ENCODE data around the gene IGFBP7.

The IGFBP7 gene

GRCh38 chr4:57109847-57110639, at the start of gene IGFBP7:
TSS of gene IGFBP7 (minus strand) at chr4:57110385. CDS start at chr4:57110351, 34 bp downstream.
- no peak for DNase-seq (ENCODE audit: low read depth)

DNA sequence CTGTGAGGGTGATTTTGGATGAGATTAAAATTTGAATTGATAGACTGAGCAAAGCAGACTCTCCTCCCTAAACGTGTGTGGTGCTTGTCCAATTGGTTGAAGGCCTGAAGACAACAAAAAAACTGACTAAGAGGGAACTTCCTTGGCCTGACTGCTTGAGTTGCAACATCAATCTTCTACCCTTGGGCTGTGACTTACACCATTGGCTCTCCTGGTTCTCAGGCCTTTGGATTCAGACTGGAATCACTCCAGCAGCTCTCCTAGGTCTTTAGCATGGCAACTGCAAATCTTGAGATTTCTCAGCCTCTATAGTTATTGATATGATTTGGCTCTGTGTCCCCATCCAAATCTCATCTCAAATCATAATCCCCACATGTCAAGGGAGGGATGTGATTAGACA, 49.7 kb upstream of the IGFBP7 start:
- DNase-seq (ENCODE audit: low read depth): no peak

DNA sequence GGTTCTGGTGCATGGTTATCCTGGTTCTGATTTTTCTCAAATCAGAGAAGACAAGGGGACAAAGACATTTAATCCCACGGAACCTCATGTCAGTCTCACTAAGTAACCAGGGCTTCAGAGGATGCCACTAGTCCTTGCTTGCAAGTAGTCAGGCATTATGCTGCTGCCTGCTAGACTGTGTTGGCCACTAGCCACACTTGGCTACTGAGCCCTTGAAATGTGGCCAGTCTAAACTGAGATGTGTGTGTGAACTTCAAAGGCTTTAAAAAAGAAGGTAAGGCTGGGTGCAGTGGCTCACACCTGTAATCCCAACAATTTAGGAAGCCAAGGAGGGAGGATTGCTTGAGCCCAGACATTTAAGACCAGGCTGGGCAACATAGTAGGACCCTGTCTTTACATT, 48.6 kb upstream of the IGFBP7 start:
- no peak for DNase-seq (ENCODE audit: low read depth)

GRCh38 chr4:57158221-57158620, 48.0 kb upstream of the IGFBP7 start:
- no peak for DNase-seq (ENCODE audit: low read depth)

- no peak for DNase-seq (ENCODE audit: low read depth)
Measured at GRCh38 chr4:57157596-57158137, 47.5 kb upstream of the IGFBP7 start.

DNA sequence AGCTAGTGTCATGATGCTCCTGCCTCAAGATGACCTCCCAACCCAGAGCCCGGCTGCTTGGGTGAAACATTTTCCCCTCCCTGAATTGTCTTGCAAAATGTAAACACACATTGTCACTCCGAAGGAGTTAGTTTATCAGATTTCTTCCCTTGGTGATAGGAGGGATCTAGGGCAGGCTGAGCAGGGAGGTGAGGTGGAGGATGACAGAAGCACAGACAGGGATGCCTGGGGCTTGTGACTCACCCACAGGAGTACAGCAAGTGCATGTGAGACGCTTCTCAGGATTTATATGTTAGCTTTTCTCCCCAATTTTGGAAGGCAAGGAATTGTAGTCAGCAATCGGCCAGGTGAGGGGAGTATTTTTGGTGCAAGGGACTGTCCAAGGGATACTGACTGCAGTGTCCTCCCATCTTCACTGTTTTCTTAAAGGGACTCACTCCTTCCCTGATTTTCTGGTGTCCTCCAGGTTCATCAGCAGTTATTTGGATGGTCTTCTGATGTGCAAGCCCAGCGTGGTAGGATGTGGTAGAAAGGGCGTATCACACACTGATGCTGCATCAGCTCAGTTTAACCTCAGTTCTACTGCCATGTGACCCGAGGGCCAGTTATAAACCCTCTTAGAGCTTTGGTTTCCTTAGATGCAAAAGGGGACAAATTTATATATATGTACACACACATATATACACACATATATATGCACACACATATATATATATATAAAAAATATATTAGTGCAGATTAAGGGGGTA, 46.2 kb upstream of the IGFBP7 start:
- no peak for DNase-seq (ENCODE audit: low read depth)

DNA sequence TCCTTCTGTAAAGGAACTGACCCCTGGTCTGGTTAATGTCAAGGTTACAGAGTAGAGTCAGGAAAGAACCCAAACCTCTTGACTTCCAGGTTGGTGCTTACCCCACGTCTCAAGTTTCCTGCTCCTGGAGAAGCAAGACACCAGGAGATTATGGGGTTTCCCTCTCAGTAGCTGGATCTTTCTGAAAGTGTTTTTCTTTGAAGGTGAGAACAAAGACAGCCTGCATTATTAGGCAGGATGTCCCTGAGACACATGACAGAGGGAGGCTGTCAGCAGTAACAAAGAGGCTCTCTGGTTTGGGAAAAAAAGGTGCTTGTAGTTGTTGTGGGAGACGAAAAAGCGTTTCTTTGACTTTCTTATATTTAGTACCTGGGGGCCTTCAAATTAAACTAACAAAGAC, 44.7 kb upstream of the IGFBP7 start:
- DNase-seq (ENCODE audit: low read depth): no peak

- no peak for DNase-seq (ENCODE audit: low read depth)
Measured at GRCh38 chr4:57154191-57154590, 44.0 kb upstream of the IGFBP7 start.

GRCh38 chr4:57153207-57153606, 43.0 kb upstream of the IGFBP7 start:
- no peak for DNase-seq (ENCODE audit: low read depth)

DNA sequence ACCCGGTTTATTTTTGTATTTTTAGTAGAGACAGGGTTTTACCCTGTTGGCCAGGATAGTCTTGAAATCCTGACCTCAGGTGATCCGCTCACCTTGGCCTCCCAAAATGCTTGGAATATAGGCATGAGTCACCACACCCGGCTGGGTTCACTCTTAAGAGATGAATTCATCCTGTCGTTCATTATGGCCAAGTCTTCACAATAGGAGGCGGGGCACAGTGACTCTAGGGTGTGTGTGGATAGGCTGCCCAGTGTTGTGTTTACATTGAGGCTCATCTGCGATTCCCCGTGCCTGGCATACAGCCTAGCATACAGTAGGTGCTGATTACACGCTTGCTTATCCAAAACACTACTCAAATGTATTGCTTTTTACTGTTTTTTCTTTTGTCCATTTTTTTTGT, 41.3 kb upstream of the IGFBP7 start:
- no peak for DNase-seq (ENCODE audit: low read depth)

GRCh38 chr4:57149833-57150232, 39.6 kb upstream of the IGFBP7 start:
- DNase-seq (ENCODE audit: low read depth): no peak

DNA sequence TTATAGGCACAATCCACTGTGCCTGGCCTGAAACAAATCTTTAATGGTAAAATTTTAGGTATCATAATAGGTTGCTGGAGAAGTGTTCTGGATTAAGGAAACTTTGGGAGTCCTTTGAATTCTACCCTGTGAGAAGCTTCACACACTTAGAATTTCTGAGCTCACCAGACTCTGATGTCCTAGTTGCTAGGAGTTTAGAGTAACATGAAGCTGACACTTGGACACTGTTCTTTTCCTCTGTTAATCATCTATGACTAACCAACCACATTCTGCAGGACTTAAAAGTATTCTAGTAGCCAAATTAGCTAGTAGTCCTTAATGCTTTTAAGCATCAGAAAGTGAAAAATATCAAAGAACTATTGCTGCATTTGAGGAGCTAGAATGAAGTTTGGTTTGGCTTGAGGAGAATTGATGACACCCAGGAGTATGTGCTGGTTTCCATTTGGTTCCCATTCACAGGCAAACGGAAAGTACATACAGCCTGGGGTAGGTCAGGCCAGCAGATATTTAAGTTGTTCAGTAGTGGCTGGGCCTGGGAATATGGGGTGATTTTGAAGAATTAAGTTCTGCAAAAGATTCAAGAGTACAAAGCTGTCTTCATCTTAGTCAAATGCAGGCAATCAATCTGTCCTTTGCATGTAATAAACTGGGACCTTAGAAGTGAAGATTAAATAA, 38.8 kb upstream of the IGFBP7 start:
- no peak for DNase-seq (ENCODE audit: low read depth)

DNA sequence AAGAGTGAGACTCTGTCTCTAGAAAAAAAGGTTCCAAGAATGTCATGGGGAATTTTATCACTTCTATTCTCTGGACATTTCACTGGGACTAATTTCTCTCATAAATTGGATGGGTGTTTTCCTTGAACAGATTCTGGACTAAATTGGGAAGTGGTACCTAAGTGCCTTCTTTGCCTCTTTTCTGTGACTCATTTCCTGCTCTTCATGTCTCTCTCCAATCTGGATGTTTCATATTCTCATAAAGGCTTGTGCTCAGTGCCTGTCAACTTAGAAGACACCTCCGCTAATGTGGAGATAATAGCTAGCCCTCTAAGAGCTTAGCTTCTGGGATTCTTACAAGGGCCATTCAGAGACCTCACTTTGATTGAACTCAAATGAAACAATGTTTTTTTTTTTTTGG, 38.0 kb upstream of the IGFBP7 start:
- no peak for DNase-seq (ENCODE audit: low read depth)

DNA sequence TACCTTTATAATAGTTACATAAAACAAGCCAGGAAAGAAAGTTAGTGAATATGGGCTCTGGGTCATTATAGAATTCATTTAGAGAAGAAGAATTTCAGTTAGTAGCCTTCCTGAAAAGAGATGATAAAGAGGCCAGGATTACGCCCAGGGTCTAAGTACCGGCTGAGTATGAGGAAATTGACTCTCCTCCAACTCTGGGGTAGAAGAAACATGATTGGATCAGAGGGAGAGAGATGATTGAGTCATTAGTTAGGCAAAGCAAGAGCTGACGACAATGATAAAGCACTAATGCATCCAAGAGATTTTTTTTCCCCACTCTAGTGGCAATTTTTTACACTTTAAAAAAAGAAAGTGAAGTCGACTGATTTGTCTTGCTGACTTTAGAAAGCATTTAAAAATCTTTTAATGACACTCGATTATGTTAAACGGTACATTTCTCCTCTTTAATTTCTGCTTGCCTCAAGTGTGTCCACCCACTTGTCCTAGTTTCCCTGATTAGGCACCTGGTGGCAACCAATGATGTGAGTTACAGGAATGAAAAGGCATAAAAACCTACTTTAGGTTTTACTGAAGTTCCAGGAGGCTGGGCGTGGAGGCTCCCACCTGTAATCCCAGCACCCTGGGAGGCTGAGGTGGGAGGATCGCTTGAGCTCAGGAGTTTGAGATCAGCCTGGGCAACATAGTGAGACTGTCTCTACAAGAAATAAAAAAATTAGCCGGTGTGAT, 37.3 kb upstream of the IGFBP7 start:
- DNase-seq (ENCODE audit: low read depth): no peak

- no peak for DNase-seq (ENCODE audit: low read depth)
Measured at GRCh38 chr4:57146444-57146843, 36.3 kb upstream of the IGFBP7 start.

DNA sequence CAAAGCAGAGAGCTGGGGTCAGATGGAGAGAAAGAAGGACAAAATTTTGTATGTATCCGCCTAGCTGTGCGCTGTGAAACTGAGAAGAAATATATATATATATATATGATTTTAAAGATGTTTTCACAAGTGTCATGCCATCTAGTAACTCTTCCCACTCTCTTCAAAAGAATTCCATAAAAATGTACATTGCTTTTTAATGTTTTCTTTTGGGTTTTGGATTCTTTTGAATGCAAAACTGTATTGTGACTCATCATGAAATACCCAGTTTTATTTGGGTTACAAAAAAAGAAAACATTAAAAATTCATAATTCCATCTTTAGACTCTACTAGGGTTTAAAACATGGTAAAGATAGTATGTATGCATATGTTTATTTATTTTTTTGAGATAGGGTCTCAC, 34.3 kb upstream of the IGFBP7 start:
- DNase-seq (ENCODE audit: low read depth): no peak

DNA sequence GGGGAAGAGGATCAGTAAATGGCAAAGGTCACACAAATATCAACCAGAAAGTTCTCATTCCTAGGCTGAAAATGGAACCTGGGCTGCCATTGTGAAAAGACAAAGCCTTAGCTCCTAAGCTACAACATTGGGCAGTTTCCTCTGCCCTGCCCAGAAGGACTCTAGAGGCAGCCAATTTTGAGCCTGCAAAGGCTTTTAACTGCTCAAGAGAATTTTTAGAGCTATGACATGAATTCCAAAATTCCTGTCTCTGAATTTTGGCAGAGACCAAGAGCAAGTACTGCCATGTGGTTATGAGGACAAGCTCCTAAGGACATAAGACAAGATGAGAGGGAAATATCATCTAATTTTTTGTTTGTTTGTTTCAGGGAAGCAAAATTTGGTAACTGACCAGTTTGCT, 29.6 kb upstream of the IGFBP7 start:
- no peak for DNase-seq (ENCODE audit: low read depth)

DNA sequence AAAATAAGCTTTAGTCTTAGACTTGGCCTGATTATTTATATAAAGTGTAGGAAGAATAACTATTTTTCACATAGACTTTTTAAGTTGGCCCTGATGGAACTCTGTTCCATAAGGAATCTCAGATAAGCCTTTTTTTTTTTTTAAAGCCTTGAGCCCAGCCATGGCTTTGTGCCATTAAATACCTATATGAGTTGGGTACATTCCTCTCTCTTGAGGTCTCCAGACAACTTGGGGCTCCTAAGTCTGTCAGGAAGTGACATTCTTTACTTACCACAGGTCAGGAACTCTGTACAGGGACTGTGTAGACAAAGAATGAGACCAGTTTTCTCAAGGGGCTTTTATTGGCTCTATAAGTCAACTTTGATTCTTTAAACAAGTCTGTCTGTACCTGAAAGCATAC, 27.1 kb upstream of the IGFBP7 start:
- DNase-seq (ENCODE audit: low read depth): no peak

DNA sequence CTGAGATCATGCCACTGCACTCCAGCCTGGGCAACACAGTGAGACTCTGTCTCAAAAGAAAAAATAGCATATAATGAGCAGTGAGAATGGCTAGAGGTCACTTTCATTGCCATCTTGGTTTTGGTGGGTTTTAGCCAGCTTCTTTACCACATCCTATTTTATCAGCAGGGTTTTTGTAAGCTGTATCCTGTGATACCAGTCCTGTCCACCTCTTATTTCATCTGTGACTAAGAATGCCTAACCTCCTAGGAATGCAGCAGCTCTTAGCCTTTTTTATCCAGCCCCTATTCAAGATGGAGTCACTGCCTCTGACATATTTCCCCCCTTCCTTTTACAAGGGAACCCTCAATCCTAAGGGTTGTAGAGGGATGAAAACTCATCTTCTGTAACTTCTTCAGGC, 26.1 kb upstream of the IGFBP7 start:
- DNase-seq (ENCODE audit: low read depth): no peak

DNA sequence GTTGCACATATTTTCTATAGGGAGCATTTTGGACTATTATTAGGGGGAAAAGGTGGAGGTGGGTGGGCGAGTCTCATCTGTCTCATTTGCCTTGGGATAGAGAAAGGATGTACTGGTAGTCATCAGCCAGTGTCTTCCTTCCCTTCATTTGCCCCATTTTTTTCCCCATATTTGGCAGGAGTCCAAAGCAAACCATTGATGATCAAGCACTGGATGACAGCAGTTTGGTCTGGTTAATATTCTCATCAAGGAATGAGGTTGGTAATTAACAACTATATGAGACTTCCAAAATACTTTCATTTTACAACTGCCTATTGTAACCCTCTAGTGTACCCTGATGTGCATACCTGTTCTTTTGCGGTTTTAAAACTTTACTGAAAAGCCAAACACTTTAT, 22.6 kb upstream of the IGFBP7 start:
- no peak for DNase-seq (ENCODE audit: low read depth)

- no peak for DNase-seq (ENCODE audit: low read depth)
Measured at GRCh38 chr4:57131849-57132742, 21.9 kb upstream of the IGFBP7 start.
